GM19397 (cell line): ENCODE measurements around the gene KHNYN.

Source experiments
- ATAC-seq: cut with Tn5 transposase; IDR thresholded peaks from one replicate; pipeline ENCODE4 v1.9.1; 2021; ENCODE audit warnings: mild to moderate bottlenecking, moderate library complexity; ENCODE audit not compliant: unreplicated experiment

KHNYN gene

GRCh38 chr14:24422261-24422660 lies 7.5 kb upstream of the KHNYN start:
- no peak for ATAC-seq

- ATAC-seq: no peak
Measured at GRCh38 chr14:24422694-24423601, 6.8 kb upstream of the KHNYN start.

- ATAC-seq: no peak
Measured at GRCh38 chr14:24425704-24426103, 4.0 kb upstream of the KHNYN start.

- no peak for ATAC-seq
Measured at GRCh38 chr14:24426150-24426911, 3.4 kb upstream of the KHNYN start.

GRCh38 chr14:24426912-24427536 lies 2.7 kb upstream of the KHNYN start:
- no peak for ATAC-seq

- no peak for ATAC-seq
Measured at GRCh38 chr14:24427537-24428508, 1.9 kb upstream of the KHNYN start.

GRCh38 chr14:24428628-24429394 lies 943 bp upstream of the KHNYN start:
- no peak for ATAC-seq

GRCh38 chr14:24430143-24430681 lies 458 bp downstream of the KHNYN start:
- peak; percentile 65 for ATAC-seq

- peak; percentile 27 for ATAC-seq
Measured at GRCh38 chr14:24430682-24431568, 1.2 kb downstream of the KHNYN start.

- peak; percentile 42 for ATAC-seq
Measured at GRCh38 chr14:24431569-24432258, 2.0 kb downstream of the KHNYN start.

GRCh38 chr14:24432259-24433131 lies 2.7 kb downstream of the KHNYN start:
- ATAC-seq: no peak

GRCh38 chr14:24434036-24434435 lies 4.3 kb downstream of the KHNYN start:
- ATAC-seq: no peak

- no peak for ATAC-seq
Measured at GRCh38 chr14:24434676-24435075, 4.9 kb downstream of the KHNYN start.

GRCh38 chr14:24435192-24435810 lies 5.5 kb downstream of the KHNYN start:
- ATAC-seq: no peak

- no peak for ATAC-seq
Measured at GRCh38 chr14:24435998-24436354, 6.2 kb downstream of the KHNYN start.

- ATAC-seq: no peak
Measured at GRCh38 chr14:24436355-24437019, 6.7 kb downstream of the KHNYN start.
